Esophagus squamous epithelium (tissue), 4 donors: Measurements from ENCODE around the gene GARNL3.

Experiments used
- POLR2A ChIP-seq, 4 donors: fragments of 450-650 bp; IDR thresholded peaks; one replicate each; pipeline ENCODE4 v1.6.1; 2017; ENCODE audit warnings: antibody characterized with exemption in 4 of 4, mild to moderate bottlenecking in 4 of 4, moderate library complexity in 3 of 4
- TF ChIP-seq, protein P1 (sequence below), 6 experiments: fragments of 450-650 bp in 4 of 6; fragments of 200-600 bp in 2 of 6; sonication (generic) in 2 of 6; IDR thresholded peaks; one replicate each; pipeline ENCODE4 v1.5.1; 2016 to 2019; ENCODE audit warnings: antibody characterized with exemption in 6 of 6, mild to moderate bottlenecking in 4 of 6, moderate library complexity in 4 of 6

DNA sequence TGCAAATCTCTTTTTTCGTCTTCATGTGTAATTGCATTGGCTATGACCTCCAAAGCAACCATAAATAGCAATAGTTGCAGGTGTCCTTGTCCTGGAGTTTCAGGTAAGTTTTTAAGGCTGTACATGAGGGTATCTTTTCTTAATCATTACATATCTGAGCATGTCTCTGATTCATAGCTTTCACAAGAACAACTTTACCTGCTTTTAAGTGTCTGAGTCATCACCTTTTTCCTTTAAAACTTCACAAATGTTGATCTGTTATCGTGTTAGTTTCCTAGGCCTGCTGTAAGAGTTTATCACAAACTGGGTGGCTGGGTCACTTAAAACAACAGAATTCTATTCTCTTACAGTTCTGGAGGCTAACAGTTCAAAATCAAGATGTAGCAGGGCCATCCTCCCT is 13.8 kb downstream of the GARNL3 start:
- TF ChIP-seq, protein P1, sequence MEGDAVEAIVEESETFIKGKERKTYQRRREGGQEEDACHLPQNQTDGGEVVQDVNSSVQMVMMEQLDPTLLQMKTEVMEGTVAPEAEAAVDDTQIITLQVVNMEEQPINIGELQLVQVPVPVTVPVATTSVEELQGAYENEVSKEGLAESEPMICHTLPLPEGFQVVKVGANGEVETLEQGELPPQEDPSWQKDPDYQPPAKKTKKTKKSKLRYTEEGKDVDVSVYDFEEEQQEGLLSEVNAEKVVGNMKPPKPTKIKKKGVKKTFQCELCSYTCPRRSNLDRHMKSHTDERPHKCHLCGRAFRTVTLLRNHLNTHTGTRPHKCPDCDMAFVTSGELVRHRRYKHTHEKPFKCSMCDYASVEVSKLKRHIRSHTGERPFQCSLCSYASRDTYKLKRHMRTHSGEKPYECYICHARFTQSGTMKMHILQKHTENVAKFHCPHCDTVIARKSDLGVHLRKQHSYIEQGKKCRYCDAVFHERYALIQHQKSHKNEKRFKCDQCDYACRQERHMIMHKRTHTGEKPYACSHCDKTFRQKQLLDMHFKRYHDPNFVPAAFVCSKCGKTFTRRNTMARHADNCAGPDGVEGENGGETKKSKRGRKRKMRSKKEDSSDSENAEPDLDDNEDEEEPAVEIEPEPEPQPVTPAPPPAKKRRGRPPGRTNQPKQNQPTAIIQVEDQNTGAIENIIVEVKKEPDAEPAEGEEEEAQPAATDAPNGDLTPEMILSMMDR (IDR thresholded peaks at IDR 0.05), result no peak
- TF ChIP-seq POLR2A (IDR thresholded peaks at IDR 0.05), result no peak
